Measurements from ENCODE around the gene MIPOL1.
A peak's percentile ranks its signal among the peaks of the same experiment; 100 is the strongest.
"Not testable (repeated sequence)": the region's sequence is repeated elsewhere in the genome, so short reads cannot be mapped to it uniquely, and the experiment has no call there.

MIPOL1 gene

GRCh38 chr14:37172024-37172869 lies 25.5 kb upstream of the MIPOL1 start, which contains the start of gene SLC25A21:
SLC25A21 (minus strand) TSS chr14:37172606.
- DNase-seq (ENCODE audit: low read depth, low spot score): peak; percentile 89
- peak; percentile 15 for TF ChIP-seq CTCF (IDR thresholded peaks at IDR 0.05; ENCODE audit: low read depth, low read length)
- in situ Hi-C loops (cut with HindIII; ENCODE audit: low sequenced_read_pairs): no loop called here
- H3K4me3 ChIP-seq (ENCODE audit: low read depth, low read length): peak within 1 kb of the TSS; percentile 72

GRCh38 chr14:37172936-37173614 lies 24.7 kb upstream of the MIPOL1 start:
- DNase-seq (ENCODE audit: low read depth, low spot score): no peak
- no peak for TF ChIP-seq CTCF (IDR thresholded peaks at IDR 0.05; ENCODE audit: low read depth, low read length)
- H3K4me3 ChIP-seq (ENCODE audit: low read depth, low read length): peak overlapping the region; percentile 72
- in situ Hi-C loops (cut with HindIII; ENCODE audit: low sequenced_read_pairs): no loop called here

GRCh38 chr14:37179896-37180502 lies 17.7 kb upstream of the MIPOL1 start:
- H3K4me3 ChIP-seq (ENCODE audit: low read depth, low read length): no peak overlapping the region
- TF ChIP-seq CTCF (IDR thresholded peaks at IDR 0.05; ENCODE audit: low read depth, low read length): no peak
- DNase-seq (ENCODE audit: low read depth, low spot score): no peak
- in situ Hi-C loops (cut with HindIII; ENCODE audit: low sequenced_read_pairs): no loop called here

GRCh38 chr14:37180886-37181285 lies 16.9 kb upstream of the MIPOL1 start:
- H3K4me3 ChIP-seq (ENCODE audit: low read depth, low read length); DNase-seq (ENCODE audit: low read depth, low spot score); in situ Hi-C loops (cut with HindIII; ENCODE audit: low sequenced_read_pairs): not testable (repeated sequence)

- in situ Hi-C loops (cut with HindIII; ENCODE audit: low sequenced_read_pairs): no loop called here
- no peak for DNase-seq (ENCODE audit: low read depth, low spot score)
- no peak overlapping the region for H3K4me3 ChIP-seq (ENCODE audit: low read depth, low read length)
- TF ChIP-seq CTCF (IDR thresholded peaks at IDR 0.05; ENCODE audit: low read depth, low read length): no peak
Measured at GRCh38 chr14:37181441-37181840, 16.3 kb upstream of the MIPOL1 start.

- DNase-seq (ENCODE audit: low read depth, low spot score); H3K4me3 ChIP-seq (ENCODE audit: low read depth, low read length); in situ Hi-C loops (cut with HindIII; ENCODE audit: low sequenced_read_pairs): not testable (repeated sequence)
Measured at GRCh38 chr14:37184520-37184919, 13.2 kb upstream of the MIPOL1 start.

- no peak for TF ChIP-seq CTCF (IDR thresholded peaks at IDR 0.05; ENCODE audit: low read depth, low read length)
- H3K4me3 ChIP-seq (ENCODE audit: low read depth, low read length): no peak overlapping the region
- in situ Hi-C loops (cut with HindIII; ENCODE audit: low sequenced_read_pairs): no loop called here
- DNase-seq (ENCODE audit: low read depth, low spot score): no peak
Measured at GRCh38 chr14:37185670-37186069, 12.1 kb upstream of the MIPOL1 start.
